GM18505 (cell line): ENCODE data around the gene TNFAIP1.
"Not testable (repeated sequence)": the region's sequence is repeated elsewhere in the genome, so short reads cannot be mapped to it uniquely, and the experiment has no call there.

Source experiments
- ATAC-seq: cut with Tn5 transposase; IDR thresholded peaks from one replicate; pipeline ENCODE4 v1.9.1; 2021; ENCODE audit not compliant: unreplicated experiment
- POLR2A ChIP-seq: IDR thresholded peaks from 4 replicates; pipeline ENCODE4 v1.6.1; 2011; ENCODE audit warnings: borderline replicate concordance; ENCODE audit not compliant: insufficient read depth, insufficient read length; ENCODE audit errors: extremely low read depth

The TNFAIP1 gene, protein sequence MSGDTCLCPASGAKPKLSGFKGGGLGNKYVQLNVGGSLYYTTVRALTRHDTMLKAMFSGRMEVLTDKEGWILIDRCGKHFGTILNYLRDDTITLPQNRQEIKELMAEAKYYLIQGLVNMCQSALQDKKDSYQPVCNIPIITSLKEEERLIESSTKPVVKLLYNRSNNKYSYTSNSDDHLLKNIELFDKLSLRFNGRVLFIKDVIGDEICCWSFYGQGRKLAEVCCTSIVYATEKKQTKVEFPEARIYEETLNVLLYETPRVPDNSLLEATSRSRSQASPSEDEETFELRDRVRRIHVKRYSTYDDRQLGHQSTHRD

DNA sequence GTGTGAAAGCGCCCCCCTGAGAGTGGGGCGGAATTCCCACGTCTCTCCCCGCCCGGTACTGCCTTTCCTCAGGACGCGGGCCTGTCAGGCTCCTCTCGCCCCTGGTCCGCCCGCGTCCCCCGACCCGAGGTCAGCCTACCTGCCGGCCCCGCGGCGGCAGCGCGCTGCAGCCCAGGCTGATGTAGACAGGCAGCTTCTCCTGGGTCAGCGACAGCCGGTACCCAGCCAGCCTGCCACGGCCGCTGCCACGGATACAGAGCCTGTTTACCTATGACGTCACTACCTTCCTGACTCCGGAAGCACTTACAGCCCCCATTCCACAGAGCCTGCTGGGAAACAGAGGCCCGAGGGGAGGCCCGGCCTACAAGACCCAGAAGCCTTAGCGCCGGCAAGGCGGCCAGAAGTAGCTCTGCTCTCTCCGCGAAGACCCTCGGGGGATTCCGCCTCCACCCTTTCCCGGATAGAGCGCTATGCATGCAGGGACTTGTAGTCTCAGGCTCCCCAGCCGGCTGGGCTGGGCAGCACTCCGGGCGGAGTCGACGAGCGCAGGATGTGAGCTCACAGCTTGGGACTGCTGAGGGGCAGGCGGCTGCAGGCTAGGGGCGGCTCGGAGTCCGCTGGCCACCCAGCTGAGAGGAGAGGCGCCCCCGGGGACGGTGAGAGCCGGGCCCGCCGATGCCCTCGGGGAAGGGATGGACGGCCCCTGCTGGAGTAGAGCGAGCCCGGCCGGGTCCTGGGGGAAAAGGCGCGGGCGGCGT lies at the start of gene TNFAIP1, which contains the start of gene IFT20:
TSS of gene TNFAIP1 (plus strand) at position 561 of the 758 bp plus-strand sequence. CDS start 3,761 bp downstream, outside the sequence.
TSS of gene IFT20 (minus strand) at position 272 of the 758 bp plus-strand sequence. CDS start 3,487 bp downstream, outside the sequence.
- peak; percentile 94 for ATAC-seq
- TF ChIP-seq POLR2A = peak; percentile 82

DNA sequence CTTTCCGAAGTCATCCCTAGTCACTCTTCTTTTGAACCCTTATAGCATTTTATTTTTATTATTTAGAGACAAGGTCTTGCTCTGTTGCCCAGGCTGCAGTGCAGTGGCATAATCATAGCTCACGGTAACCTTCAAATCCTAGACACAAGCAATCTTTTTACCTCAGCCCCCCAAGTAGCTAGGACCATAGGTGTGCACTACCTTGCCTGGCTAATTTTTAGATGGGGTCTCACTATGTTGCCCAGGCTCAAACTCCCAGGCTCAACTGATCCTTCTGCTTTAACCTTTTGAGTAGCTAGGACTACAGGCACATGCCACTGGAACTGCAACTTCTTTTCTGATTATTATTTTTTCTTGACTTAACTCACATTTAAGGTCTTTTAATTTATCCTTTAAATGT lies 49.6 kb upstream of the TNFAIP1 start:
- TF ChIP-seq POLR2A = no peak
- ATAC-seq = no peak

DNA sequence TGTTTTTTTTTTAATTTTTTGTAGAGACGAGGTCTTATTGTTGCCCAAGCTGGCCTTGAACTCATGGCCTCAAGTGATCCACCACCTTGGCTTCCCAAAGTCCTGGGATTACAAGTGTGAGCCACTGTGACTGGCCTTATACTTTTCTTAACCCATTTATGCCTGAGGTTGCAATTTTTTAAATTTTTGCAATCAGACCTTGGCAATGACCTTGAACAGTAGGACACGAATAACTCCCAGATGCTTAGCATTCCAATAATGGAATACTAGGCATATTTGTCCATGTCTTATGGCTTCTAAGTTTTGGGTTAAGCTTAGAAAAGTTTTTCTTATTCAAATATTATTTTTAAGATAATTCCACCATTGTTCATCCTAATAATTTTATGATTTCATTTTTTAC lies 44.9 kb upstream of the TNFAIP1 start:
- TF ChIP-seq POLR2A = no peak
- no peak for ATAC-seq

DNA sequence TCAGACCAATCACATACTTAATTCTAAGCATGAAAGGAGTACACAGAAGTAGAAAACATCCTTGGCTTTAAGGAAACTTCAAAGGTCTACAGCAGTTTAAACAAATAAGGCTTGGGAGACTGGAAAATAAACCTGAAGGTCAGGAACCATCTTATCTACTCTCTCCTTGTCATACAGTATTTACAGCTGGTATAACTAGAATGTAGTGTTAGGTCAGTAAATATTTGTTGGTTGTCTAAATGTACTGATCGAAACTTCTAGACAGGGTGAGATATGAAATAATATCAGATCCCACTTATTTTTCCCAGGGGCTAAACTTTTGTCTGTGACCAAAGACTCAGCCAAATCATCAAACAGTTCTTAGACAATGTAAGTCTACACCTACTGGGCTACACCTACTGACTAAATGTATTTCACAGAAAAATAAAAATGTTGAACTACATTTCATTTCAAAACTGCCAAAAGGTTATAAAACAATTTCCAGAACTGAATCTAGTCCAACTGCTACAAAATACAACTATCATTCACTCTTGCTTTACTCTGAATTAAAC lies 43.7 kb upstream of the TNFAIP1 start:
- TF ChIP-seq POLR2A = no peak
- ATAC-seq = no peak

DNA sequence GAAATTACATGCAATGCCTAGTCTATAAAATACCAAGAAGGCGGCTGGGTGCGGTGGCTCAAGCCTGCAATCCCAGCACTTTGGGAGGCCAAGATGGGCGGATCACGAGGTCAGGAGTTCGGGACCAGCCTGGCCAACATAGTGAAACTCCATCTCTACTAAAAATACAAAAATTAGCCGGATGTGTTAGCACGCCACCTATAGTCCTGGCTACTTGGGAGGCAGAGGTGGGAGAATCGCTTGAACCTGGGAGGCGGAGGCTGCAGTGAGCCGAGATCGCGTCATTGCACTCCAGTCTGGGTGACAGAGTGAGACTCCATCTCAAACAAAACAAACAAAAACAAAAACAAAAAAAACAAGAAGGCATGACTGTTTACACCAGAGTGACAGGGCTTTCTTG lies 42.7 kb upstream of the TNFAIP1 start:
- not testable (repeated sequence) for ATAC-seq

DNA sequence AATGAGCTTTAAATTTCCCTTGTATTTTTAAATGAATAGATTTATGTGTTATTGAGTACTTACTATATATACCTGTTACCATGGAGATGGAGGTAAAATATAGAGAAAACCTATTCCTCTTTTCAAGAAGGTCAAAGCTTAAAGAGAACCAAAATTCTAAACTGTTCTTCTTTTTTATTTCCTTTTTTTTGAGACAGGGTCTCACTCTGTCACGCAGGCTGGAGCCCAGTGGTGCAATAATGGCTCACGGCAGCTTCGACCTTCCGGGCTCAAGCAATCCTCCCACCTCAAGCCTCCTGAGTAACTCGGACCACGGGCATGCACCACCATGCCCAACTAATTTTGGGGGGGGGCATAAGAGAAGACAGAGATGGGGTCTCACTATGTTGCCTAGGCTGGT lies 41.6 kb upstream of the TNFAIP1 start:
- ATAC-seq = no peak
- TF ChIP-seq POLR2A = no peak

DNA sequence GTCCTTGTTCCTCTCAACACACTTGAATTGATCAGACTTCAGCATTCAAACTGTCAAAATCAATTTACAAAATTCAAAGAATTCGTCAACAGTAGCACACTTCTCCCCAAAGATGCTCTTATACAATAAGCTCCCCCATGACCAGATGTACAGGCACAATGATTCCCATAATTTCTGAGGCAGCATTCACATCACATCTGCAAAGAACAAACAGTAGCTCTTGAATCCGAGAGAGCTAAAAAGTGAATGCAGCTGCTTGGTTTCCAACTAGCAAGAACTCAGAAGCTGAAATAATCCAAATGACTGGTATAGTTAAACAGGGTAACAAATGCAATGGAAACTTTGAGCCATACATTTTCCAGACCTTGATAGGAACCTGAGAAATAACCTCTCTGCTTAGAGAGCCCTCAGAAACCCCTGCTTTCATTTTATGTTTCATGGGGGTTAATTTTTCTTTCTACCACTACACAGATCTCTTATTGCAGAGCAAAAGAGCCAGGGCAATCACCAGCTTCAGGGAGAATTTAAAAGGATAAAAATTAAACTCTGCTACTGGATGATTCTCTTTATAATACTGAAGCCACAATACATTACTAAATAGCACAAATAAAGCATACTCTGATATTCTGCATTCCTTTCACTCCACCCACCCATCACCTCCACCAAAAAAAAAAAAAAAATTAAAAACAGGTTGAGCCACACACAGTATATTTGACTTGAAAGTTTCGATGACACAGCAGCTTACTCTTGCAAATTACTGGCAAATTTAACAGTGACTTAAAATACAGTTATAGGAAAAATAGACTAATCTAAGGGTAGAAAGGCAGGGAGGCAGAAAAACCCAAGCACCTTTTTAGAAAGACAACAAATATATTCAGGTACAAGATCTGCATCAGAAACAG lies 39.6 kb upstream of the TNFAIP1 start:
- ATAC-seq = no peak
- TF ChIP-seq POLR2A = no peak

DNA sequence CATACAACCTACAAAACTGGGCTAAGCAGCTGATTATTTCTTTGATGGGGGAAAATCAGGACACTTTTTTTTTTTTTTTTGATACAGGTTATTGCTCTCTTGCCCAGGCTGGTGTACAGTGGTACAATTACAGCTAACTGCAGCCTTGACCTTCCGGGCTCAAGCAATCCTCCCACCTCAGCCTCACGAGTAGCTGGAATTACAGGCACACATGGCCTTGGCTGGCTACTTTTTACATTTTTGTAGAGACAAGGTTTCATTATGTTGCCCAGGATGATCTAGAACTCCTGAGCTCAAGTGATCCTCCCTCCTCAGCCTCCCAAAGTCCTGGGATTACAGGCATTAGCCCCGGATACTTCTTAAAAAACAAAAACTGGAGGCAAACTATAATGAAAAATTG lies 37.1 kb upstream of the TNFAIP1 start:
- TF ChIP-seq POLR2A = no peak
- no peak for ATAC-seq

DNA sequence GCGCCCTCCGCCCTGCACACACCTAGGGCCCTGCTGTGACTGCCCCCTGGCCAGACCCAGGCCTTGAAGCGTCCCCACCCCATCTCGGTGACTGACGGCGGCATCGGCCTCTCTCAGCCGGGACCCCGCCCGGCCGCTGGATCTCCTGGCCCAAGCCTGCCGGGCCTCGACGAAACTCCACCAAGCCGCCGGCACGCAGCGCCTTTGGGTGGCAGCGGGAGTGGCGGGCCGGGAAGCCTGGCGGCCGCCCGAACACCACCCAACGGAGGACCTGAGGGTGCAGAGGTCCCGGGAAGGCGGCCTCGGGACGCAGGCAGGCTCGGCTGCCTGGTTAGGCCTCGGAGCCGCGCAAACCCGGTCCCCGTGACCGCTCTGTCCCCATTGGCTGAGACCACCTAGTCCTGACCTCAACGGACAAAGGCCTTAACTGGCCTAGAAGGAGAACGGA lies 28.6 kb upstream of the TNFAIP1 start:
- no peak for ATAC-seq
- TF ChIP-seq POLR2A = no peak

DNA sequence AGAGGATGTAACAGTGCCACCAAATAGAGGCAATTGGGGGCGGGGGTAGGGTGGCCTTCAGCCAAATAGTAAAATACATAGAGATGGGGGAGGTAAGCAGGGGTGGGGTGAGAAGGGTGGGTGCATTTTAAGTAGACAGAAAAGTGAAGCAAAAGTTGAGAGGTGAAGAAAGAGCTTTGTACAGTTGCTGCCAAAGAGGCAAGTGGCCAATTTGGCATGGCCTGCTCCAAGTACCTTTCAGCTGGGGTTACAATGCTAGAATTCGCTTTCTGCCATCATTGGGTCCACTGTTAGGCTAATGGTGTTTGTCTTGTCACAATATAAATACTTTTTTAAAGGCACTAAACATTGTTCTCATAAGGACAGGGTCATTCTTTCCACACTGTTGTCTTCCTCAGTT lies 21.7 kb upstream of the TNFAIP1 start:
- no peak for ATAC-seq
- no peak for TF ChIP-seq POLR2A

DNA sequence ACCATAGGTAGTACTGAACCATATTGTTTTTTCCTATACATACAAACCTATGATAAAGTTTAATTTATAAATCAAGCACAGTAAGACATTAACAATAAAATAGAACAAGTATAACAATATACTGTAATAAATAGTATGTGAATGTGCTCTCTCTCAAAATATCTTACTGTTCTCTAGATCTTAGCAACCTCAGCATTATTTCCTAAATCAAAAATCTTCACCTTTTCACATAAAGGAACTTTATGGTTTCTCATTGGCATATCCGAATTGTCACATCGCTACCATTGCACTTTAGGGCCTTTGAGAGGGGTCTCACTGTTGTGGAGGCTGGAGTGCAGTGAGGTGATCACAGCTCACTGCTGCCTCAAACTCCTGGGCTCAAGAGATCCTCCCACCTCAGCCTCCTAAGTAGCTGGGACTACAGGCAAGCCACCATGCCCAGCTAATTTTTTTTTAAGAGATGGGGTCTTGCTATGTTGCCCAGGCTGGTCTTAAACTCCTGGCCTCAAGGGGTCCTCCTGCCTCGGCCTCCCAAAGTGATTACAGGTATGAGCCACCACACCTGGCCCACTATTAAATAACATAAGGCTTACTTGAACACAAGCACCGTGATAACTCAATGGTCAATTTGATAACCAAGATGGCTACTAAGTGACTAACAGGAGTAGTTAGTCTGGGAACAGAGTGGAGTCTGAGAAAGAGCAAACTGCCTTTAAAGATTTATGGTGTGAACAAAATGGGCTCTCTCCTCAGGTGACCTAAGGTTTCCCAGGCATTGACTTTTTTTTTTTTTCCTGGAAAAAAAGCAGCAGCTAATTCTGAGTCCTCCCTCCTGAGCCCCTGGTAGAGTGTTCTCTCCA lies 19.5 kb upstream of the TNFAIP1 start:
- TF ChIP-seq POLR2A = no peak
- ATAC-seq = no peak
